Testis (tissue), 3 donors: ENCODE results near the gene RAB11FIP5. TPM values are rescaled to one million over a fixed set of nuclear protein-coding genes. Genes with fewer than 3 reads are reported as not detected.

ENCODE experiments used
- DNase-seq: peaks from one replicate; pipeline ENCODE4 v3.0.0-alpha.2; 2019
- H3K27ac ChIP-seq, 2 donors: fragments of 200-600 bp; sonication (generic); one replicate each; pipeline ENCODE4 v1.5.1; 2019
- H3K27me3 ChIP-seq: fragments of 200-600 bp; sonication (generic); one replicate; pipeline ENCODE4 v1.5.1; 2019
- H3K36me3 ChIP-seq: fragments of 200-600 bp; sonication (generic); one replicate; pipeline ENCODE4 v1.5.1; 2017; ENCODE audit warnings: low read depth; ENCODE audit errors: missing control alignments
- H3K4me1 ChIP-seq: fragments of 200-600 bp; sonication (generic); one replicate; pipeline ENCODE4 v1.5.1; 2019
- H3K4me3 ChIP-seq, 2 donors: fragments of 200-600 bp; sonication (generic); one replicate each; pipeline ENCODE4 v1.5.1; 2017 to 2019
- H3K9me3 ChIP-seq: fragments of 200-600 bp; sonication (generic); one replicate; pipeline ENCODE4 v1.5.1; 2017
- POLR2A ChIP-seq: fragments of 450-650 bp; IDR thresholded peaks from one replicate; pipeline ENCODE4 v1.6.1; 2017; ENCODE audit warnings: antibody characterized with exemption, mild to moderate bottlenecking, moderate library complexity
- WGBS, 2 donors: methylation state at CpG; one replicate each; pipeline ENCODE4 v1.1.5; 2018; 5-methylcytosine and 5-hydroxymethylcytosine counted together
- intact Hi-C: fragments of 100-400 bp; cut with DNase I; formaldehyde crosslinking; loops from one replicate; pipeline ENCODE4 v1.15.1; 2023; ENCODE audit warnings: low total_unique reads
- polyA plus RNA-seq: library from polyadenylated mRNA; stranded (reverse); fragments of 350-450 nt; fragmentation: Illumina TruSeq; extraction: RNeasy Lipid Tissue Mini Kit (QIAGEN cat#74804); gene quantifications from one replicate; pipeline ENCODE4 v1.2.3, GENCODE V29; 2014; ENCODE audit warnings: low read depth, low replicate concordance; ENCODE audit not compliant: insufficient read depth
- total RNA-seq, 2 donors: library from RNA; depleted of rRNA; stranded (reverse); fragments of >200 nt; gene quantifications; one replicate each; pipeline ENCODE4 v1.2.3, GENCODE V29; 2016
- TF ChIP-seq, protein P1 (sequence below), 3 experiments: fragments of 450-650 bp in 2 of 3; fragments of 200-600 bp in 1 of 3; sonication (generic) in 1 of 3; IDR thresholded peaks; one replicate each; pipeline ENCODE4 v1.5.1; 2016 to 2019; ENCODE audit warnings: antibody characterized with exemption in 3 of 3, mild to moderate bottlenecking in 2 of 3, moderate library complexity in 1 of 3

RAB11FIP5 gene
- total and polyA plus RNA-seq, 3 donors from 2014 or later = 108 to 332 (median 168) TPM

DNA sequence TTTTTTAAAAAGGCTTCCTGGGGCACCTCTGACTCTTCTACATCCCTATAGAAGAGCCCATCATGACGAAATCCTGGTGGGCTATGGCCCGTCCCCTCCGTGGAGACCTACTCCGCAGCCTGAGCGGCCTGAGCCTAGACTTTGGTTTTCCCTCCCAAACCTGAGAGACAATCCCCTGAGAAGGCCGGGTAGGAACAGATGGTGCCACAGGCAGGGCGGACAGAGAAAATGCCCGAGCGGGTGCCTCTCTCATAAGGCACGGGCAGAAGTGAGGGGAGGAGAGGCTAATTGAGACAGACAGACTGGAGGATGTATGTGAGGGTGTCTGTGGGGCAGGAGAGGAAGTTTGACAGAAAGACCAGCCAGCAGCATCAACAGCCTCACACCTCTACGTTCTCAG, 21.1 kb downstream of the RAB11FIP5 start:
- TF ChIP-seq, protein P1, sequence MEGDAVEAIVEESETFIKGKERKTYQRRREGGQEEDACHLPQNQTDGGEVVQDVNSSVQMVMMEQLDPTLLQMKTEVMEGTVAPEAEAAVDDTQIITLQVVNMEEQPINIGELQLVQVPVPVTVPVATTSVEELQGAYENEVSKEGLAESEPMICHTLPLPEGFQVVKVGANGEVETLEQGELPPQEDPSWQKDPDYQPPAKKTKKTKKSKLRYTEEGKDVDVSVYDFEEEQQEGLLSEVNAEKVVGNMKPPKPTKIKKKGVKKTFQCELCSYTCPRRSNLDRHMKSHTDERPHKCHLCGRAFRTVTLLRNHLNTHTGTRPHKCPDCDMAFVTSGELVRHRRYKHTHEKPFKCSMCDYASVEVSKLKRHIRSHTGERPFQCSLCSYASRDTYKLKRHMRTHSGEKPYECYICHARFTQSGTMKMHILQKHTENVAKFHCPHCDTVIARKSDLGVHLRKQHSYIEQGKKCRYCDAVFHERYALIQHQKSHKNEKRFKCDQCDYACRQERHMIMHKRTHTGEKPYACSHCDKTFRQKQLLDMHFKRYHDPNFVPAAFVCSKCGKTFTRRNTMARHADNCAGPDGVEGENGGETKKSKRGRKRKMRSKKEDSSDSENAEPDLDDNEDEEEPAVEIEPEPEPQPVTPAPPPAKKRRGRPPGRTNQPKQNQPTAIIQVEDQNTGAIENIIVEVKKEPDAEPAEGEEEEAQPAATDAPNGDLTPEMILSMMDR (IDR thresholded peaks at IDR 0.05) = no peak
- no peak for TF ChIP-seq POLR2A
- Histone ChIP-seq H3K4me1 (no peaks in the 10 kb centered on the region), H3K9me3 (no peaks in the 10 kb centered on the region), H3K4me3 (no peak overlapping the region), H3K36me3 (no peaks in the 10 kb centered on the region), H3K27me3 (no peaks in the 10 kb centered on the region), H3K27ac (no peak overlapping the region)
- DNase-seq = no peak
- intact Hi-C loops = no loop called here
- 95% methylated on average over 11 of the region's 11 CpGs for WGBS, 2 donors

DNA sequence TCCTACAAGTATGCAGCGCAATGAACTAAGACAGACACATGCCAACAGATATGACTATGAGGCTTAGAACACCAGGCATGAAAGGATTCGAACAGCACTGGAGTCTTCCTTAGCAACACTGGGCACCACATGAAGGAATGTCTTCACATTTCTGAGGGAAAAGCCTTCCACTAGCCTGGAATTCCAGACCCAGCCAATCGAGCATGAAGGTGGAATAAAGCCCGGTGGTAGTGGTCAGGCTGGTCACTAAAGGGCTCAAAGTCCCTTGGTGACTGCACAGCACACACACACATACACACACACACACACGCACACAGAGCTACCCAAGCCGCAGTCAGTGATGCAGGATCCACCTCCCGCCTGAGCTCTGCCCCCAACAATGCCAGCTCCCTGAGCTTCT, 21.6 kb downstream of the RAB11FIP5 start:
- no peaks in the 10 kb centered on the region for H3K4me1 ChIP-seq
- H3K27ac ChIP-seq = no peak overlapping the region
- no peak for DNase-seq
- no peaks in the 10 kb centered on the region for H3K27me3 ChIP-seq
- H3K9me3 ChIP-seq = no peaks in the 10 kb centered on the region
- no peak for TF ChIP-seq POLR2A
- TF ChIP-seq, protein P1 (IDR thresholded peaks at IDR 0.05) = no peak
- WGBS, 2 donors = 85 to 95% methylated on average over 7 of the region's 7 CpGs
- no peak overlapping the region for H3K4me3 ChIP-seq
- H3K36me3 ChIP-seq = no peaks in the 10 kb centered on the region
- intact Hi-C loops = no loop called here

DNA sequence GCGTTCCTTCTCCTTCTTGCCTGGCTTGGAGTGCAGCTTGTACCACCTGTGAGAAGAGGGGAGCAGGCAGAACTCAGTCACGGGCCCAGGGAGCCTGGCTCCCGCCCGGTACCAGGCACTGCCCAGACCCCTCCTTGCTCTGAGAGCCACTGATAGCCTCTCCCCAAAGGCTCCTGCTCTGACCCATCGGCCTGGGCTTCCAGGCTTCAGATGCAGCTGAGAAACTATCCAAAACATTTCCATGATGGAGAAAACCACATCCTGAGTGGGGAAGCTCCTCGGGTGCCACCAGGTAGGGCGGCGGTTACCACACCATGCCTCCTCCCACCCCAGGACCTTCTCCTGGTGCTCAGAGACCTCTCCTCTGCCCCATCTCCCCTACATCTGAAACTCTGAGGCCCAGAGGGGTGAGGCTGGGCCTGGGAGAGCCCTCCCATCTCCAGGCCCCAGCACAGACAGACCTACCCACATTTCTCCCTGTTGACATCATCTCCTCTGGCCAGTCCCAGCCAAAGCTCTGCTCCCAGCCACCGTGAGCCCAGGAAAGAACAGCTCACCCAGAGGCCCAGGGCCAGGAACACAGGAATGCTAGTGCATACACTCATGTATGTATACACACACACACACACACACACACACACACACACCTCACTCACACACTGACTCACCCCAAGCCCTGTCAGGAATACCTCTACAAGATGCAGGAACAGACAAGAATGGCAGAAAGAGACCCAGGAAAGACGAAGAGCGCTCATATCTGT, 23.3 kb downstream of the RAB11FIP5 start:
- Histone ChIP-seq H3K9me3 (no peaks in the 10 kb centered on the region), H3K27me3 (no peaks in the 10 kb centered on the region), H3K4me1 (no peaks in the 10 kb centered on the region), H3K4me3 (no peak overlapping the region), H3K27ac (no peak overlapping the region), H3K36me3 (no peaks in the 10 kb centered on the region)
- DNase-seq = no peak
- TF ChIP-seq, protein P1 (IDR thresholded peaks at IDR 0.05) = no peak
- TF ChIP-seq POLR2A = no peak
- intact Hi-C loops = loop anchor here (5.0 kb wide), 1 partner anchor 73 kb away; no protein-coding TSS in a partner anchor
- 82 to 91% methylated on average over 10 to 11 of the region's 11 CpGs for WGBS, 2 donors

DNA sequence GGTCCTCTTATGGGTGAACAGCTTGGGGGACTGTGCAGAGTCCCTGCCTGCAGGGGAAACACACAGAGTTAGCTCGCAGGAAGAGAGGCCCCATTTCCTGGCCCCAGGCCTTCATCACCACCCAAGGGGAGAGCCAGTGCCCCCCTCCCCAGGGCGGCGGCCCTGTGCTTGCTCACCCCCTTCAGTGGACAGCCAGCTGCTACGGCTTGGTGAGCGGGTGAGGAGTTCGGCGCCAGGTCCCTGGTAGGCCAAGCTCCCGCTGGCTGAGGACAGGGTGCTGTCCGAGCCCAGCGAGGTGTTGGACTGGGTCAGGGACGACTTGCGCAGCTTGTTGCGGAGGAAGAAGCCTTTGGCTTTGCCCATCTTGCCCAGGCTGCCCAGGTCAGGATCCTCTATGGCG, 24.0 kb downstream of the RAB11FIP5 start:
- intact Hi-C loops = loop anchor here (5.0 kb wide), 1 partner anchor 74 kb away; no protein-coding TSS in a partner anchor
- H3K4me3 ChIP-seq = no peak overlapping the region
- H3K4me1 ChIP-seq = no peaks in the 10 kb centered on the region
- H3K27ac ChIP-seq = no peak overlapping the region
- no peak for DNase-seq
- H3K9me3 ChIP-seq = no peaks in the 10 kb centered on the region
- no peaks in the 10 kb centered on the region for H3K27me3 ChIP-seq
- WGBS, 2 donors = 94 to 100% methylated on average over 4 to 14 of the region's 14 CpGs
- TF ChIP-seq, protein P1 (IDR thresholded peaks at IDR 0.05) = no peak
- no peak for TF ChIP-seq POLR2A
- H3K36me3 ChIP-seq = no peaks in the 10 kb centered on the region

DNA sequence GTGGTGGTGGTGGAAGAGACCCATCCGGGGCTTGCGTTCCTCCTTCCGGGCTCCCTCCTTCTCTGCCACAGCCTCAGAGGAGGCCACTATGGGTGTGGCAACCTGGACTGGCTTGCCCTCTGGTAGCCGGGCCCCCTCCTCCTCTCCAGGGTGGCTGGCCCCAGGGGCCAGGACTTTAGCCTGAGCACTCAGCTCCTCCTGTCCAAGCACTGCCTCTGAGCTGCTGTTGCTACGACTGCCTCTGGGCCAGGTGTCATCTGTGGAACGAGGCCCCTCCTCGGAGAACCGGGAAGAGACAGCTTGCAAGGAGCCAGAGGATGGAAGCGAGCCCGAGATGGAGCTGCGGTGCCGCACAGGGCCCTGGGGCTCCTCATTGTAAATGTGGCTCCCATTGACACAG, 24.5 kb downstream of the RAB11FIP5 start:
- DNase-seq = no peak
- Histone ChIP-seq H3K9me3 (no peaks in the 10 kb centered on the region), H3K36me3 (no peaks in the 10 kb centered on the region), H3K27ac (no peak overlapping the region), H3K4me3 (no peak overlapping the region), H3K4me1 (no peaks in the 10 kb centered on the region), H3K27me3 (no peaks in the 10 kb centered on the region)
- WGBS, 2 donors = 91 to 100% methylated on average over 6 to 12 of the region's 12 CpGs
- intact Hi-C loops = loop anchor here (5.0 kb wide), 1 partner anchor 74 kb away; no protein-coding TSS in a partner anchor
- TF ChIP-seq, protein P1 (IDR thresholded peaks at IDR 0.05) = no peak
- no peak for TF ChIP-seq POLR2A
